Epithelial cell of esophagus (primary cell): ENCODE data around the gene NISCH.

ENCODE experiments used
- DNase-seq: peaks from one replicate; pipeline ENCODE4 v3.0.0; 2010; ENCODE audit warnings: low read depth
- H3K4me3 ChIP-seq: 2 replicates; pipeline ENCODE4 v1.5.1; 2011; ENCODE audit warnings: mild to moderate bottlenecking, low read length, control low read depth
- TF ChIP-seq, protein P1 (sequence below): IDR thresholded peaks from 2 replicates; pipeline ENCODE4 v1.5.1; 2011; ENCODE audit warnings: low read depth, mild to moderate bottlenecking, low read length, control low read depth, inconsistent platforms; ENCODE audit not compliant: insufficient read depth; ENCODE audit errors: missing control alignments

NISCH gene

DNA sequence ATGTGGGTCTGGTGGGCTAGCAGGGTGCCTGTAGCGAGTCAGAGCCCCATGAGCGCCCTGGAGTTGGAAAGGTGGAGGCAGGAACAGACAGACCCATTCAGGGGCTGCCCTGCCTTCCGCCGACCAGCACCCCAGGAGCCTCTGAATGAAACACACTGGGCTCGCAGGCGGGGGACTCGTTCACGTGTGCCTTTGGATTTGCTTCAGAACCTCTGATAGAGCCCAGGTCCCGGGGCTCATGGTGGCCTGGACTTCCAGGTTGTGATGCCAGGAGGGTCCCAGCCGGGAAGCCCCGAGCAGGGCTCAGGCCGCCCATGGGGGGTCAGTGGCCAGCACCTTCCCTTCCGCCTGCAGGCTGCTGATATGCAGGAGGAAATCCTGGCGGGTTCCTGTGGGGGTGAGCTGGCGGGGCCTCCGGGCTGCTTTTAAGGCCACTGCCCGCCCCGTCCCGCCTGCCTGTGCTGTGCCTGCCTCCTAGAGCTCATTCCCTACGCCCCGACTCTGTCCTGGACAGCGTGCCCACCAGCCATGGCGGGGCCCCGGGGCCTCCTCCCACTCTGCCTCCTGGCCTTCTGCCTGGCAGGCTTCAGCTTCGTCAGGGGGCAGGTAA, 39.6 kb downstream of the NISCH start, which contains the start of gene STAB1:
Gene STAB1 (plus strand): TSS at position 453 of the 610 bp plus-strand sequence. CDS start 76 bp downstream, at position 529.
- TF ChIP-seq, protein P1, sequence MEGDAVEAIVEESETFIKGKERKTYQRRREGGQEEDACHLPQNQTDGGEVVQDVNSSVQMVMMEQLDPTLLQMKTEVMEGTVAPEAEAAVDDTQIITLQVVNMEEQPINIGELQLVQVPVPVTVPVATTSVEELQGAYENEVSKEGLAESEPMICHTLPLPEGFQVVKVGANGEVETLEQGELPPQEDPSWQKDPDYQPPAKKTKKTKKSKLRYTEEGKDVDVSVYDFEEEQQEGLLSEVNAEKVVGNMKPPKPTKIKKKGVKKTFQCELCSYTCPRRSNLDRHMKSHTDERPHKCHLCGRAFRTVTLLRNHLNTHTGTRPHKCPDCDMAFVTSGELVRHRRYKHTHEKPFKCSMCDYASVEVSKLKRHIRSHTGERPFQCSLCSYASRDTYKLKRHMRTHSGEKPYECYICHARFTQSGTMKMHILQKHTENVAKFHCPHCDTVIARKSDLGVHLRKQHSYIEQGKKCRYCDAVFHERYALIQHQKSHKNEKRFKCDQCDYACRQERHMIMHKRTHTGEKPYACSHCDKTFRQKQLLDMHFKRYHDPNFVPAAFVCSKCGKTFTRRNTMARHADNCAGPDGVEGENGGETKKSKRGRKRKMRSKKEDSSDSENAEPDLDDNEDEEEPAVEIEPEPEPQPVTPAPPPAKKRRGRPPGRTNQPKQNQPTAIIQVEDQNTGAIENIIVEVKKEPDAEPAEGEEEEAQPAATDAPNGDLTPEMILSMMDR, result no peak
- DNase-seq, result no peak
- H3K4me3 ChIP-seq, result no peak within 1 kb of the TSS

DNA sequence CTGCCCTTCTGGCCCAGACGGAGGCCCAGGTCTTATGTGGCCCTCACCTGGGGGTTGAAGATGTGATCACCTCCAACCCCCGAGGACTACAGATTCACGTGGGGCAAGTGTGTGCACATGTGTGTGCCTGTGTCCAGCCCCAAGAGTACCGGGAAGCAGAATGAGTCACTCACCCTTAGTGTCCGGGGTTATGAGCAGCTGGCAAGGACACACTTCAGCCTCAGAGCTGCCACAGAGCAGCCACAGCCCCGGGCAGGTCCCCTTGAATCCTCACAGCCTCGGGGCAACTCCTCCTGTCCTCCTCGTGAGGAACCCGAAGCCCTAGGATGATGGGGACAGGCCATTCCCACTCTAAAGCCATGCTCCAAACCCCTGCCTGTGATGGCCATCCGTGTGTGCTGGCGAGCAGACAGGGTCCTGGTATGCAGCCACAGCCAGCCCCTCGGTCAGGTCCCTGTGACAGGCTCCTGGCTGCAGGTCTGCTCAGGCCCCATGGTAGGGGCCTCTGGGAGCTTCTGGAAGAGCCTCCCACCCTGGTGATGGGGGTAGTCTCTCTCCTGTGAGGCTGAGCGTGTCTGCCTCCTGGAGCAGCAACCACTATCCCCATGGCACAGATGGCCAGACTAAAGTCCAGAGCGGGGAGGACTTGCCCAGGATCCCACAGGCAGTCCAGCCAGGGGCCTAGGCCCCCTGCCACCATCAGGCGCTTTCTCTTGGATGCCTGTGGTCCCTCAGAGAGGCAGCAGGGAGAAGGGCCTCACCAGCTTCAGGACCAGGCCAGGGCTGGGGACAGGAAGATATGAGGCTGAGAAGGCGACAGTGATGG, 40.6 kb downstream of the NISCH start:
- DNase-seq, result peak; percentile 28
- no peak overlapping the region for H3K4me3 ChIP-seq
- TF ChIP-seq, protein P1, result no peak

DNA sequence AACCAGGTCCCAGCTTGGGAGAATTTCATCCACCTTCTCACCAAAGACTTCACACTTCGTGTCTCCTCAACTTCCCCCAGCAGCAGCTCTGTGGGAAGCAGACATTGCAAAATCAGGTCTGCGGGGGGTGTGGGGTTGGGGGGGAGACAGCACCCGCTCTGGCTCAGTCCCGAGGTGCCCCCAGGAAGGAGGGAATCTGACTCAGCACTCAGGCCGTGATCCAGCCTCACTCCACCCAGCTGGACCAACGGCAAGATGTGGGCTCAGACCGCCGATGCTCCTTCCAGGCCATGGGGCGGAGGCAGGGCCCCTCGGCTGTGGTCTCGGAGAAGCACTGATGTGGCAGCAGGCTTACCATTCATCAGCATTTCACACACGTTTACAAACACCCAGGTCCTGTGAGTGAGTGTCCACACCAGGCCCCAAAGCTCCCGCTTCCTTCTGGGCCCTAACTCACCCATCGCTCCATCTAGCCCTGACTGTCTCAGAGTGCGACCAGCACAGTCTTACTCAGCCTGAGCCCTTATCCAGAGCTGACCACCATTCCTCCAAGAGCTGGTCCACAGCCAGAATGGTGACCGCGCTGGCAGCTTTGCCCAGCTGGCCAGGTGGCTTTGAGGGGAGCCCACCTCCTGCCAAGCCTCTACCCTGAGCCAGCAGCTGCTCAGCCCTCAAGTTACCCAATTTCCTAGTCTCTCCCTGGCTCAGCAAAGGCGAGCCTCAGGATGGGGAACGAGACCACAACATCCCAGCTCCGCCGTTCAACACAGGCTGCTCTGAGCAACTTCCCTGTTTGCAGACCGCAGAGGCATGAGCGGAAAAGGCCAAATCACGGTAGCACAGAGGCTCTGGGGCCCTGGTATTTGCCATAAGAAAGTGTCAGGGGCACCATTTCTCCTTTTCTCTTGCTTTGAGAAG, 43.0 kb downstream of the NISCH start:
- TF ChIP-seq, protein P1, result no peak
- no peak overlapping the region for H3K4me3 ChIP-seq
- DNase-seq, result no peak

DNA sequence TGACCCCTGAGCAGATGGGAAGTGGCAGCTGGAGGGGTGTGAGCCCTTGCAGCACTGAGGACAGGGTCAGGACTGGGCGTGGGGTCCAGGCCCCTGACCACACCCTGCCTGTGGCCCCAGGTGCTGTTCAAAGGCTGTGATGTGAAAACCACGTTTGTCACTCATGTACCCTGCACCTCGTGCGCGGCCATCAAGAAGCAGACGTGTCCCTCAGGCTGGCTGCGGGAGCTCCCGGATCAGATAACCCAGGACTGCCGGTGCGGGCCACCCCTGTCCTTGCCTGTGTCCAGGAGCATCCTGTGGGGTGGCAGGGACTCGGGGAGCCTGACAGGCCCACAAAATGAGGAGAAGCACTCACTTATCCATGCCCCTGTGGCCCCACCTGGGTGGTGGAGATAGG, 45.6 kb downstream of the NISCH start:
- TF ChIP-seq, protein P1, result no peak

DNA sequence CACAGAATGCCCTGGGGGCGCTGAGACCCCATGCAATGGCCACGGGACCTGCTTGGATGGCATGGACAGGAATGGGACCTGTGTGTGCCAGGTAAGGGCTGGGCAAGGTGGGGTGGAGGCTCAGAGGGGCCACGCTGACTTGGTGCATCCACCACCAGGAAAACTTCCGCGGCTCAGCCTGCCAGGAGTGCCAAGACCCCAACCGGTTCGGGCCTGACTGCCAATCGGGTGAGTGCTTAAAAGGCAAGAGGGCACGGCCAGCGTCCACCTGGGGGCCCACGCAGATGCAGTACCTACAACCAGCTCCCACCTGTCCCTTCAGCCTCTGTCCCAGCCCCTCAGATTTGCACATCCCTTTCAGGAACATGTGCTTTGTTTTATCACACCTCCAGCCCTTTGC, 46.6 kb downstream of the NISCH start:
- no peak for DNase-seq
- H3K4me3 ChIP-seq, result no peak overlapping the region
- TF ChIP-seq, protein P1, result no peak

More for the DNA sequence above, 45.6 kb downstream of the NISCH start:
- DNase-seq, result no peak
- no peak overlapping the region for H3K4me3 ChIP-seq

DNA sequence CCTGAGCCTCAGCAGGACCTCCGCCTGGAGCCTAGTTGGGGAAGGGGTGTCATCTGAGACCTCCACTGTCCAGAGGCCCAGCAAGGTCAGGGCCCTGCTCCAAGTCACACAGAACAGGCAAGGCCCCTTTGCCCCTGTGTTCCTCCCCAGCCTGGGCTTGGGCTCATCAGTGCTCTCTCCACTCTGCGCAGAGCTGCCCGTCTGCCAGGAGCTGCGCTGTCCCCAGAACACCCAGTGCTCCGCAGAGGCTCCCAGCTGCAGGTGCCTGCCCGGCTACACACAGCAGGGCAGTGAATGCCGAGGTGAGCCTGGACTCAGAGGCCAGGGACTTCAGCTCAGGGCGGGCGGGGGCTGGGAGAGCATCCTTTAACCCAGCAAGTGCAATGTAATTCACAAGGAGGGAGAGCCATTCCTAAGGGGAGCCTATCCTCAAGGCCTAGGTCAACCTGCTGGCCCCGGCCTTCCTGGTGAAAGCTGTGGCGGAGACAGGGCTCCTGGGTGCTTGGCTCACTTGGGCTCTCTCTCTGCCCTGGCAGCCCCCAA, 47.5 kb downstream of the NISCH start:
- TF ChIP-seq, protein P1, result no peak
- no peak overlapping the region for H3K4me3 ChIP-seq

More for the DNA sequence above, 47.5 kb downstream of the NISCH start:
- DNase-seq, result no peak
